ENCODE measurements around the gene RLN3. TPM values are rescaled to one million over a fixed set of nuclear protein-coding genes. Genes with fewer than 3 reads are reported as not detected.

RLN3 gene
- total and polyA plus RNA-seq, 9 donors = not detected

GRCh38 chr19:13980340-13980739, 47.6 kb upstream of the RLN3 start:
- Histone ChIP-seq H3K4me3 (no peak overlapping the region), H3K27ac (no peak overlapping the region), H3K4me1 (ENCODE audit: insufficient read depth) (peaks cover 5% of the 10 kb centered on the region), H3K36me3 (no peaks in the 10 kb centered on the region), H3K27me3 (no peaks in the 10 kb centered on the region), H3K9me3 (no peaks in the 10 kb centered on the region)
- intact Hi-C loops (cut with DNase I) = no loop called here
- 90 to 96% (median 92%) methylated on average over 12 to 15 of the region's 15 CpGs for WGBS, 3 donors
- TF ChIP-seq EP300 (IDR thresholded peaks at IDR 0.05) (no peak), POLR2A (IDR thresholded peaks at IDR 0.05) (no peak), CTCF (IDR thresholded peaks at IDR 0.05) (no peak)
- no peak for DNase-seq

GRCh38 chr19:13981021-13981420, 46.9 kb upstream of the RLN3 start:
- Histone ChIP-seq H3K9me3 (no peaks in the 10 kb centered on the region), H3K4me1 (ENCODE audit: insufficient read depth) (peaks cover 5% of the 10 kb centered on the region), H3K27me3 (no peaks in the 10 kb centered on the region), H3K27ac (no peak overlapping the region), H3K36me3 (no peaks in the 10 kb centered on the region), H3K4me3 (no peak overlapping the region)
- TF ChIP-seq EP300 (IDR thresholded peaks at IDR 0.05) (no peak), POLR2A (IDR thresholded peaks at IDR 0.05) (no peak), CTCF (IDR thresholded peaks at IDR 0.05) (no peak)
- intact Hi-C loops (cut with DNase I) = no loop called here
- 92 to 97% (median 96%) methylated on average over 3 to 5 of the region's 5 CpGs for WGBS, 3 donors
- no peak for DNase-seq

- intact Hi-C loops (cut with DNase I) = no loop called here
- no peak overlapping the region for H3K4me3 ChIP-seq
- 83 to 94% (median 92%) methylated on average over 9 of the region's 9 CpGs for WGBS, 3 donors
Measured at GRCh38 chr19:13981467-13981866, 46.5 kb upstream of the RLN3 start.

GRCh38 chr19:13981988-13982501, 45.9 kb upstream of the RLN3 start:
- 92 to 96% (median 92%) methylated on average over 17 of the region's 17 CpGs for WGBS, 3 donors
- Histone ChIP-seq H3K9me3 (no peaks in the 10 kb centered on the region), H3K36me3 (no peaks in the 10 kb centered on the region), H3K4me3 (no peak overlapping the region), H3K27me3 (no peaks in the 10 kb centered on the region), H3K27ac (no peak overlapping the region), H3K4me1 (ENCODE audit: insufficient read depth) (peaks cover 5% of the 10 kb centered on the region)
- intact Hi-C loops (cut with DNase I) = no loop called here
- TF ChIP-seq CTCF (IDR thresholded peaks at IDR 0.05) (no peak), EP300 (IDR thresholded peaks at IDR 0.05) (no peak), POLR2A (IDR thresholded peaks at IDR 0.05) (no peak)
- no peak for DNase-seq

More at GRCh38 chr19:13981467-13981866, 46.5 kb upstream of the RLN3 start:
- no peak for DNase-seq
- Histone ChIP-seq H3K27ac (no peak overlapping the region), H3K36me3 (no peaks in the 10 kb centered on the region), H3K4me1 (ENCODE audit: insufficient read depth) (peaks cover 5% of the 10 kb centered on the region), H3K27me3 (no peaks in the 10 kb centered on the region), H3K9me3 (no peaks in the 10 kb centered on the region)
- TF ChIP-seq CTCF (IDR thresholded peaks at IDR 0.05) (no peak), POLR2A (IDR thresholded peaks at IDR 0.05) (no peak), EP300 (IDR thresholded peaks at IDR 0.05) (no peak)
